ENCODE data around the gene MAP7D3. TPM values are rescaled to one million over a fixed set of nuclear protein-coding genes. Genes with fewer than 3 reads are reported as not detected.

The MAP7D3 gene
- total RNA-seq, 1 experiment from 2014 or later = 18.0 TPM

DNA sequence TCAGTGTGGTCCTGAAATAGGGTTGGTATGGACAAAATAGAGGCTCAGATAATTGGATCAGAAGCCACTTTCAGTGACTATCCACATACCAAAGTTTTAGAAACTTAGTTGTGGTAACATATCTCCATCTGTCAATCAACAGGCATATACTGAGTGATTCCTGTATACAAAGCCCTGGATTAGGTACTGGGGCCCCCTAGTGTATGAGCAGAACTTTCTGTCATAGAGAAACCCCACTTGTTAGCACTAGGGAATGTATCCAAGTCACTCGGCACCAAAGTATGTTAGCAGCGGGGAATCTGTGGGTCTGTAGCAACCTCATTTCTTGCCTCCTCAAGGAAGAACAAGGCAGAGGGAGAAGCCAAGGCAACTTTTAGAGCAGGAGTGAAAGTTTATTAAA, 50.7 kb downstream of the MAP7D3 start:
- no peaks in the 10 kb centered on the region for H3K9me3 Mint-ChIP-seq (ENCODE audit: unreplicated experiment)
- ChIA-PET CTCF (interaction anchor here (1.0 to 1.6 kb wide), 7 partner anchors 23 to 173 kb away, joined by 3 to 5 read pairs (median 4); no protein-coding TSS in a partner anchor), POLR2A (interaction anchor here (1.2 to 2.8 kb wide), 2 partner anchors 16 to 24 kb away, joined by 3 to 9 read pairs; no protein-coding TSS in a partner anchor)
- peaks cover 73% of the 10 kb centered on the region for H3K27me3 Mint-ChIP-seq (ENCODE audit: insufficient read depth, unreplicated experiment)
- intact Hi-C loops (cut with micrococcal nuclease) = loop anchor here (1.0 kb wide), 1 partner anchor 34 kb away; no protein-coding TSS in a partner anchor
- peak; percentile 52 for DNase-seq (ENCODE audit: unreplicated experiment)
- no peaks in the 10 kb centered on the region for H3K36me3 Mint-ChIP-seq (ENCODE audit: insufficient read depth, unreplicated experiment)
- H3K27ac Mint-ChIP-seq (ENCODE audit: low read depth, unreplicated experiment) = no peak overlapping the region
- BruUV-seq (replicated peaks) = no TSS peak
- peaks cover 9% of the 10 kb centered on the region for H3K4me1 Mint-ChIP-seq (ENCODE audit: insufficient read depth, unreplicated experiment)
- TF ChIP-seq, protein P1, sequence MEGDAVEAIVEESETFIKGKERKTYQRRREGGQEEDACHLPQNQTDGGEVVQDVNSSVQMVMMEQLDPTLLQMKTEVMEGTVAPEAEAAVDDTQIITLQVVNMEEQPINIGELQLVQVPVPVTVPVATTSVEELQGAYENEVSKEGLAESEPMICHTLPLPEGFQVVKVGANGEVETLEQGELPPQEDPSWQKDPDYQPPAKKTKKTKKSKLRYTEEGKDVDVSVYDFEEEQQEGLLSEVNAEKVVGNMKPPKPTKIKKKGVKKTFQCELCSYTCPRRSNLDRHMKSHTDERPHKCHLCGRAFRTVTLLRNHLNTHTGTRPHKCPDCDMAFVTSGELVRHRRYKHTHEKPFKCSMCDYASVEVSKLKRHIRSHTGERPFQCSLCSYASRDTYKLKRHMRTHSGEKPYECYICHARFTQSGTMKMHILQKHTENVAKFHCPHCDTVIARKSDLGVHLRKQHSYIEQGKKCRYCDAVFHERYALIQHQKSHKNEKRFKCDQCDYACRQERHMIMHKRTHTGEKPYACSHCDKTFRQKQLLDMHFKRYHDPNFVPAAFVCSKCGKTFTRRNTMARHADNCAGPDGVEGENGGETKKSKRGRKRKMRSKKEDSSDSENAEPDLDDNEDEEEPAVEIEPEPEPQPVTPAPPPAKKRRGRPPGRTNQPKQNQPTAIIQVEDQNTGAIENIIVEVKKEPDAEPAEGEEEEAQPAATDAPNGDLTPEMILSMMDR (IDR thresholded peaks at IDR 0.05; ENCODE audit: unreplicated experiment) = peak; percentile 34
- no peak overlapping the region for H3K4me3 Mint-ChIP-seq (ENCODE audit: unreplicated experiment)

DNA sequence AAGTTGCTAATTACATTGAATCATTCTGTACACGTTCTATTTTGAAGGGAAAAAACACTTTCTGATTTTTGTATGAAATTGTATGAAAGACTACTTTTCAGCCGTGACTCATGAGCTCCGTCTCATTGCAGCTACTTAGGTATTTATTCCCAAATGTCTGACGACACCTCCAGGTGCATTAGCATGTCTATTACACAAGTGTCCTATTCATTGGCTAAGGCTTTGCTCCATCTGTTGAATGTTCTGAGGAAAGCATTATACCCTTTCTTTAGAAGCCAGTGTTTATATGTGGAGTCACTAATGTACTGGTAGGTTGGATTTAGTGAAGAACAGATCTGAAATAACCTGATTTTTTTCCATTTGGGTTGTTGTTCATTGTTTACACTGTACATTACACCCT, 51.8 kb downstream of the MAP7D3 start:
- Mint-ChIP-seq H3K4me1 (ENCODE audit: insufficient read depth, unreplicated experiment) (peaks cover 9% of the 10 kb centered on the region), H3K9me3 (ENCODE audit: unreplicated experiment) (no peaks in the 10 kb centered on the region), H3K36me3 (ENCODE audit: insufficient read depth, unreplicated experiment) (no peaks in the 10 kb centered on the region), H3K4me3 (ENCODE audit: unreplicated experiment) (no peak overlapping the region), H3K27me3 (ENCODE audit: insufficient read depth, unreplicated experiment) (peaks cover 72% of the 10 kb centered on the region), H3K27ac (ENCODE audit: low read depth, unreplicated experiment) (no peak overlapping the region)
- POLR2A ChIA-PET = interaction anchor here (0.6 to 2.8 kb wide), 3 partner anchors 15 to 34 kb away, joined by 3 to 9 read pairs (median 3); no protein-coding TSS in a partner anchor
- TF ChIP-seq, protein P1 (IDR thresholded peaks at IDR 0.05; ENCODE audit: unreplicated experiment) = no peak
- DNase-seq (ENCODE audit: unreplicated experiment) = peak; percentile 71
- no TSS peak for BruUV-seq (replicated peaks)
- CTCF ChIA-PET = interaction anchor here (0.6 to 1.6 kb wide), 12 partner anchors 10 to 199 kb away, joined by 3 to 5 read pairs (median 4); no protein-coding TSS in a partner anchor
- intact Hi-C loops (cut with micrococcal nuclease) = no loop called here

DNA sequence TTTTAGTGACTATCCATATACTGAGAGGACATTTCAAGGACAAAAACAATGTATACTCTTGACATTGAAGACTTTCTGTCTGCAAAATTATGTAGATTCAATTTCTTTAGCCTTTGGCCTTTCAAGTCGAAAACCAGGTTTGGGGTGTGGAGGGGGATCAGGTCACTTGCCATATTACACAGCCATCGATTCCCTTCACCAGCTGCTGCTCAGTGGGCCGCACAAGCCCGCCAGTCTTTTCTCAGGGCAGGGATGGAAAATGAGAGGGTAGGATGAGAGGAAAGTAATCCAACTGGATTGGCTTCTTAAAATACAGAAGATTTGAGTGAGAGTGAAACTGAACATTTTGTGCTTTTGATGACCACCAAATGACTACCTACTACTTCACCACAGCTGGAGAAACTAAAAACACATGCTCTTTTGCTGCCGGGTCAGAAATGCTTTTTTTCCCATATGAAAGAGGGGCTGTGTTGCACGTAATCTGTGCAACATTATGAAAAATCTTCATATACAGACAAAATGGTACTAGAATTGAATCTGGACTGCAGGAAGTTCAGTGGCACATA, 52.4 kb downstream of the MAP7D3 start:
- intact Hi-C loops (cut with micrococcal nuclease) = no loop called here
- ChIA-PET CTCF (interaction anchor here (0.6 to 1.6 kb wide), 6 partner anchors 32 to 215 kb away, joined by 3 to 5 read pairs (median 4); no protein-coding TSS in a partner anchor), POLR2A (interaction anchor here (0.6 to 2.8 kb wide), 2 partner anchors 22 to 33 kb away, joined by 3 to 9 read pairs; no protein-coding TSS in a partner anchor)
- no peak overlapping the region for H3K27ac Mint-ChIP-seq (ENCODE audit: low read depth, unreplicated experiment)
- BruUV-seq (replicated peaks) = no TSS peak
- no peak for DNase-seq (ENCODE audit: unreplicated experiment)
- no peaks in the 10 kb centered on the region for H3K36me3 Mint-ChIP-seq (ENCODE audit: insufficient read depth, unreplicated experiment)
- no peaks in the 10 kb centered on the region for H3K9me3 Mint-ChIP-seq (ENCODE audit: unreplicated experiment)
- no peak overlapping the region for H3K4me3 Mint-ChIP-seq (ENCODE audit: unreplicated experiment)
- peaks cover 12% of the 10 kb centered on the region for H3K4me1 Mint-ChIP-seq (ENCODE audit: insufficient read depth, unreplicated experiment)
- TF ChIP-seq, protein P1 (IDR thresholded peaks at IDR 0.05; ENCODE audit: unreplicated experiment) = no peak
- peaks cover 75% of the 10 kb centered on the region for H3K27me3 Mint-ChIP-seq (ENCODE audit: insufficient read depth, unreplicated experiment)

DNA sequence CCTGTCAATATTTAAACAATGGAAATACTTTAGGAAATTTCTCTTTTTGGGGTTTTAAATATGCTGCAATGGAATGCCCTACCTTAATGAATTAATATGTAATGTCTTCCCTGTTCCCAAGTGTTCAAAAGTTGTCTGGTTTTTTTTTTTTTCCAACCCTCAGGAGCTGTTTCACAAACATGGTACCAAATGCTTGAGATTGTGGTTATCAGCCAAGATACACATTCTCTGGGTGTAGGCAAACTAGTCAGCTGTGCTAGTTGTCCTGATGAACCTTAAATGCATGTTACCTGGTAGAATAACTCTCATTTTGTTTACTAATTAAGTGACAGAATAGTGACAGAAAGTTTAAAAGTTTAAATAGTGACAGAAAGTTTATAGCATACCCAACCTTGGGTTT, 53.2 kb downstream of the MAP7D3 start:
- H3K27me3 Mint-ChIP-seq (ENCODE audit: insufficient read depth, unreplicated experiment) = peaks cover 80% of the 10 kb centered on the region
- ChIA-PET CTCF (interaction anchor here (0.6 to 1.5 kb wide), 3 partner anchors 98 to 214 kb away, joined by 3 to 5 read pairs (median 5); no protein-coding TSS in a partner anchor), POLR2A (no interaction called here)
- DNase-seq (ENCODE audit: unreplicated experiment) = no peak
- TF ChIP-seq, protein P1 (IDR thresholded peaks at IDR 0.05; ENCODE audit: unreplicated experiment) = no peak
- H3K4me3 Mint-ChIP-seq (ENCODE audit: unreplicated experiment) = no peak overlapping the region
- H3K9me3 Mint-ChIP-seq (ENCODE audit: unreplicated experiment) = no peaks in the 10 kb centered on the region
- H3K27ac Mint-ChIP-seq (ENCODE audit: low read depth, unreplicated experiment) = no peak overlapping the region
- BruUV-seq (replicated peaks) = no TSS peak
- intact Hi-C loops (cut with micrococcal nuclease) = no loop called here
- peaks cover 10% of the 10 kb centered on the region for H3K4me1 Mint-ChIP-seq (ENCODE audit: insufficient read depth, unreplicated experiment)
- H3K36me3 Mint-ChIP-seq (ENCODE audit: insufficient read depth, unreplicated experiment) = no peaks in the 10 kb centered on the region
